GM18520 (cell line): Measurements from ENCODE around the gene MLF1.
"Not testable (repeated sequence)": the region's sequence is repeated elsewhere in the genome, so short reads cannot be mapped to it uniquely, and the experiment has no call there.

Source experiments
- ATAC-seq: cut with Tn5 transposase; IDR thresholded peaks from one replicate; pipeline ENCODE4 v1.9.1; 2021; ENCODE audit not compliant: unreplicated experiment

Gene MLF1

GRCh38 chr3:158570999-158571702 lies at the start of gene MLF1:
MLF1 (plus strand) TSS chr3:158571194; CDS start chr3:158571301, 107 bp downstream.
- ATAC-seq: peak; percentile 100

- ATAC-seq: no peak
These were observed 48.5 kb upstream of the MLF1 start for GRCh38 chr3:158522221-158523136.

GRCh38 chr3:158528076-158528674 lies 42.8 kb upstream of the MLF1 start:
- no peak for ATAC-seq

GRCh38 chr3:158531334-158531733 lies 39.7 kb upstream of the MLF1 start:
- ATAC-seq: no peak

- no peak for ATAC-seq
These were observed 38.8 kb upstream of the MLF1 start for GRCh38 chr3:158532099-158532734.

- no peak for ATAC-seq
These were observed 35.1 kb upstream of the MLF1 start for GRCh38 chr3:158535918-158536317.

GRCh38 chr3:158539414-158540014 lies 31.5 kb upstream of the MLF1 start:
- ATAC-seq: no peak

- no peak for ATAC-seq
These were observed 30.9 kb upstream of the MLF1 start for GRCh38 chr3:158540066-158540465.

- ATAC-seq: no peak
These were observed 22.3 kb upstream of the MLF1 start for GRCh38 chr3:158548691-158549090.

- not testable (repeated sequence) for ATAC-seq
These were observed 21.1 kb upstream of the MLF1 start for GRCh38 chr3:158549938-158550337.

- no peak for ATAC-seq
These were observed 18.9 kb upstream of the MLF1 start for GRCh38 chr3:158552124-158552523.

GRCh38 chr3:158559504-158559903 lies 11.5 kb upstream of the MLF1 start:
- ATAC-seq: no peak

GRCh38 chr3:158560979-158561378 lies 10.0 kb upstream of the MLF1 start:
- ATAC-seq: no peak

GRCh38 chr3:158562674-158563073 lies 8.3 kb upstream of the MLF1 start:
- no peak for ATAC-seq

- ATAC-seq: no peak
These were observed 7.9 kb upstream of the MLF1 start for GRCh38 chr3:158563076-158563475.

- no peak for ATAC-seq
These were observed 5.9 kb upstream of the MLF1 start for GRCh38 chr3:158565076-158565475.

- no peak for ATAC-seq
These were observed 2.2 kb upstream of the MLF1 start for GRCh38 chr3:158568784-158569183.

- ATAC-seq: no peak
These were observed 1.2 kb upstream of the MLF1 start for GRCh38 chr3:158569794-158570193.

GRCh38 chr3:158571969-158572765 lies 1.2 kb downstream of the MLF1 start:
- ATAC-seq: no peak

GRCh38 chr3:158572766-158573060 lies 1.7 kb downstream of the MLF1 start:
- ATAC-seq: no peak
